Osteocyte (in vitro differentiated cells): ENCODE results near the gene SH2D6. TPM values are rescaled to one million over a fixed set of nuclear protein-coding genes. Genes with fewer than 3 reads are reported as not detected.
A peak's percentile ranks its signal among the peaks of the same experiment; 100 is the strongest.

Experiments used
- DNase-seq: peaks from one replicate; pipeline ENCODE4 v3.0.0; 2021; ENCODE audit warnings: mixed read lengths; ENCODE audit not compliant: unreplicated experiment; ENCODE audit errors: extremely low spot score
- H3K27ac Mint-ChIP-seq: one replicate; pipeline ENCODE4 v1.8.0; 2021; ENCODE audit warnings: mild to moderate bottlenecking, mixed read lengths; ENCODE audit not compliant: unreplicated experiment
- H3K27me3 Mint-ChIP-seq: one replicate; pipeline ENCODE4 v1.8.0; 2021; ENCODE audit warnings: mixed read lengths; ENCODE audit not compliant: unreplicated experiment
- H3K36me3 Mint-ChIP-seq: one replicate; pipeline ENCODE4 v1.8.0; 2021; ENCODE audit warnings: mixed read lengths; ENCODE audit not compliant: unreplicated experiment
- H3K4me1 Mint-ChIP-seq: one replicate; pipeline ENCODE4 v1.8.0; 2021; ENCODE audit warnings: mixed read lengths; ENCODE audit not compliant: unreplicated experiment
- H3K4me3 Mint-ChIP-seq: one replicate; pipeline ENCODE4 v1.8.0; 2021; ENCODE audit warnings: mild to moderate bottlenecking, moderate library complexity, mixed read lengths; ENCODE audit not compliant: unreplicated experiment
- H3K9me3 Mint-ChIP-seq: one replicate; pipeline ENCODE4 v1.8.0; 2021; ENCODE audit warnings: mixed read lengths; ENCODE audit not compliant: unreplicated experiment
- total RNA-seq: library from RNA; stranded (reverse); gene quantifications from 2 replicates; pipeline ENCODE4 v1.2.1, GENCODE V29; 2021
- TF ChIP-seq, protein P1 (sequence below): fragments of 200-600 bp; sonication (generic); IDR thresholded peaks from 2 replicates; pipeline ENCODE4 v1.5.0; 2021; ENCODE audit warnings: antibody characterized with exemption, mild to moderate bottlenecking, moderate library complexity

SH2D6 gene
- total RNA-seq, 1 donor from 2014 or later, result 0.51 TPM

DNA sequence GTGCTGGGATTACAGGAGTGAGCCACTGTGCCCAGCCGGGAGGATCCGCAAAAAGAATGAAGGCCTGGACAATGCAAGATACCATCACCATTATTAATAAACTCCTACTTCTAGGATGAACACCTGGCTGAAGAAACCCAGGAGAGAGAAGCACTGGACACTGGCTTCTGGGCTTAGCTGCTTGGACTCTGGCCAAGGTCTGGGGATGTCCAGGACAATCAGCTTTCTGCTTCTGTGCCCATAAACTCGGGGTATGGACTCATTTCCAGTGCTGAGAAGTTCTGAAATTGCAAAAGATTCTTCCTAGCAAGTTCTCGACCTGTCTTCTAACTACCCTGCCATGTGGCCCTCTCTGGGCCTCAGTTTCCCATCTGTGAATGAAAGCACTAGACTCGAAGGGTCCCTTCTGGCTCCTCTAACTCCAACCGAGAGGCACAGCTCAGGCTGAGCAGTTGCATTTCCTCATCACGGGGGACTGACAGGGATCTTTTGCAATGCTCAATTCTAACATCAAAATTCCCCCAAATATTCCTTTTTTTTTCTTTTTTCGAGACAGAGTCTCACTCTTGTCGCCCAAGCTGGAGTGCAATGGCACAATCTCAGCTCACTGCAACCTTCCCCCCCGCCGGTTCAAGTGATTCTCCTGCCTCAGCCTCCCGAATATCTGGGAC lies 2.4 kb upstream of the SH2D6 start:
- TF ChIP-seq, protein P1, sequence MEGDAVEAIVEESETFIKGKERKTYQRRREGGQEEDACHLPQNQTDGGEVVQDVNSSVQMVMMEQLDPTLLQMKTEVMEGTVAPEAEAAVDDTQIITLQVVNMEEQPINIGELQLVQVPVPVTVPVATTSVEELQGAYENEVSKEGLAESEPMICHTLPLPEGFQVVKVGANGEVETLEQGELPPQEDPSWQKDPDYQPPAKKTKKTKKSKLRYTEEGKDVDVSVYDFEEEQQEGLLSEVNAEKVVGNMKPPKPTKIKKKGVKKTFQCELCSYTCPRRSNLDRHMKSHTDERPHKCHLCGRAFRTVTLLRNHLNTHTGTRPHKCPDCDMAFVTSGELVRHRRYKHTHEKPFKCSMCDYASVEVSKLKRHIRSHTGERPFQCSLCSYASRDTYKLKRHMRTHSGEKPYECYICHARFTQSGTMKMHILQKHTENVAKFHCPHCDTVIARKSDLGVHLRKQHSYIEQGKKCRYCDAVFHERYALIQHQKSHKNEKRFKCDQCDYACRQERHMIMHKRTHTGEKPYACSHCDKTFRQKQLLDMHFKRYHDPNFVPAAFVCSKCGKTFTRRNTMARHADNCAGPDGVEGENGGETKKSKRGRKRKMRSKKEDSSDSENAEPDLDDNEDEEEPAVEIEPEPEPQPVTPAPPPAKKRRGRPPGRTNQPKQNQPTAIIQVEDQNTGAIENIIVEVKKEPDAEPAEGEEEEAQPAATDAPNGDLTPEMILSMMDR, result no peak
- DNase-seq, result no peak
- no peaks in the 10 kb centered on the region for H3K9me3 Mint-ChIP-seq

DNA sequence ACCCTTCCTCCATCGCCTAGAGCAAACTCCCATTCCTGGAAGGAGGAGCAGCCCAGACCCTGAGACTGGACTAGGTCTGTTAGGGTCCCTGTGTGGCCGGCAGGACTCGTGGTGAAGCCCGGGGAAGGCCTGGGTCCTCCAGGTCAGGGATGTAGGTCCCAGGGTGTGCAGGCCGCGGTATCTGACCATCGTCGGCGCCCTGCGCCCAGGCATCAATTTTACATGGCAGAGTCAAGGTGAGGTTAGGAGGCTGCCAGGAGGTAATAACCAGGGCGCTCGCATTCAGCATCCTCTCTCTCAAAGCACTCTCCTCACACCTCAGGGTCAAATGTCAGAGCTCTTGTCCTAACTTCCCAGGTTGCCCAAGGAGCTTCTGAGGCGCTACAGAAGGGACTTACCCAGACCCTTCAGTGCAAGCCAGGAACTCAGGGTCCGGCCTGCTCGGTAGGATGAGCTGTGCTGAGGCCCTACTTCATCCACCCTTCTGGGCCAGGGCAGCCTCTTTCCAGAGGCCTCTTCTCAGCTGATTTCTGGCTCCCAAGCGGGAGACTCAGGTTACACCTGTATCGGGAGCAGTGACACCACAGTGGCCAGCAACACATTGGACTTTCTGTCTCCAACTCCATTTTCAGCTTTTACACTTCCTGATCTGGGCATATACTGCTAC lies 628 bp downstream of the SH2D6 start:
- H3K27me3 Mint-ChIP-seq, result no peaks in the 10 kb centered on the region
- TF ChIP-seq, protein P1, result no peak
- H3K36me3 Mint-ChIP-seq, result no peaks in the 10 kb centered on the region
- H3K4me3 Mint-ChIP-seq, result peak overlapping the region; percentile 89
- H3K4me1 Mint-ChIP-seq, result peaks cover 26% of the 10 kb centered on the region
- peak overlapping the region; percentile 97 for H3K27ac Mint-ChIP-seq
- H3K9me3 Mint-ChIP-seq, result no peaks in the 10 kb centered on the region
- no peak for DNase-seq

More for the DNA sequence above, 2.4 kb upstream of the SH2D6 start:
- Mint-ChIP-seq H3K4me3 (no peak overlapping the region), H3K27me3 (no peaks in the 10 kb centered on the region), H3K36me3 (no peaks in the 10 kb centered on the region), H3K27ac (no peak overlapping the region), H3K4me1 (peaks cover 35% of the 10 kb centered on the region)

DNA sequence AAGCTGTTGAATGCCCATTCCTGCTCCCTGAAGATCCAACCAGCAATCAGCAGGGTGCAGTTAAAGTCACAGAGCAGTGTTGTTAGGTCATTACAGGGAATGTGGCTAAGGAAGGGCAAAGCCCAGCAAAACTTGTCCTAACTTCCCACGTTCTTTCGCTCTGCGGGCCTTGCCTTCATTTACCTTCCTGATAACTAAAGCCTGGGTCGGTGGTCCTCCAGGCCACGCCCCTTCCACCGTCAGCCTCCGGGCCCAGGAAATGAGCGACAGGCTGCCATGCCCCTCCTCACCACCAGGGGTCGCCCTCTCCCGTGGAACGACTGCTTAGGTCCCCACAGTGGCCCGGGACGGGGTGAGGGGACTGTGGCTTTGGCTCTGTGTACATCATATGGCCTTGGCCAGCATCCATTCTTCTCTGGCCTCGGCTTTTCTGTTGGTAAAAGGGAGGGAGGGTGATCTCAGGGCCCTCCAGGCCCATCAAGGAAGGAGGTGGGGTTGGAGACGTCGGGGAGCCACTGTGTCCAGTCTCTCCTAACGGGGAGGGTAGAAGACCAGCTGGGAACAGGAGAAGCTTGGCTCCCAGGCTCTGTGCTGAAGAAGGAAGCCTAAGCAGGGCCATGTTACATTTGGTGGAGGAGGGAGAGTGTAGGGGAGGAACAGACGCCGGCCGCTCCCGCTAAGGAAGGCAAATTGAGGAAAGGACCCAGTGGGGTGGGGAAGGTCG lies 2.2 kb downstream of the SH2D6 start:
- no peaks in the 10 kb centered on the region for H3K9me3 Mint-ChIP-seq
- TF ChIP-seq, protein P1, result peak; percentile 100
- peak overlapping the region; percentile 78 for H3K27ac Mint-ChIP-seq
- H3K27me3 Mint-ChIP-seq, result no peaks in the 10 kb centered on the region
- H3K36me3 Mint-ChIP-seq, result no peaks in the 10 kb centered on the region
- DNase-seq, result peak; percentile 96
- H3K4me1 Mint-ChIP-seq, result peaks cover 22% of the 10 kb centered on the region
- peak overlapping the region; percentile 41 for H3K4me3 Mint-ChIP-seq

DNA sequence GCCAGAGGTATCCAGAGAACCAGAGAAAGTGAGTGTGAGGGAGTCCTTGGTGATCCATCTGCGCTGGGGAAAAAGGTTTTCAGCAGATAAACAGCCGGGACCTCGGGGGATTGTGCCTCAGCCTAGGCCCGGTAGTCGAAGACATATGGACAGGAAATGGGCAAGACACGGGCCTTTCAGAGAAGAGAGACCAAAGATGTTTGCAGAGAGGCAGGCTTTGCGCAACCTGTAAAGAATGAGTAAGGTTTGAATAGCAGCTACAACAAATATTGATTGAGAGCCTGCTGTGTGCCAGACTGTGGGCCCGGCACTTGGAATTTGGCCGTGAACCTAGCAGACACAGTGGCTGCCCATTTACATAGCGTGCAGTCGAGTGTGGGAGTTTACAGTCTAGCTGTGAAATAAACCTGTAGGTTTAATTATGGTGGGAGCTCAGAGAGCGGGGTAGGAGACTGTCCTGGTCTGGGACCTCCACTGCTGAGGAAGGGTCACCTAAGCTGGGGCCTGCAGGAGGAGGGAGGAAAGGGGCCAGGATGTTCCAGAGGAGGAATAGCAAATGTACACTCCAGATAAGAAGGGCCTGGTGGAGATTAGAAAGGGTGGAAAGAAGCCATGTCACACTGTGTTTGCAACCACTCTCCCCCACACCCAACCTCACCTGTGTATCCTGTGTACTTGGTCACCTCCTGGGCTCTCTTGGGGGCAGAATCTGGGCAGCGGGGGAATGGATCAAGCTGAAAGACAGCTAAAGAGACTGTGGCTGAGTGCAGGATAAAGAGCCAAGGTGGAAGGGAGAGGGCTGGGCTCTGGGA lies 3.0 kb downstream of the SH2D6 start:
- peaks cover 22% of the 10 kb centered on the region for H3K4me1 Mint-ChIP-seq
- no peaks in the 10 kb centered on the region for H3K9me3 Mint-ChIP-seq
- TF ChIP-seq, protein P1, result no peak
- no peak overlapping the region for H3K4me3 Mint-ChIP-seq
- no peak for DNase-seq
- H3K36me3 Mint-ChIP-seq, result no peaks in the 10 kb centered on the region
- H3K27ac Mint-ChIP-seq, result peak overlapping the region; percentile 78
- H3K27me3 Mint-ChIP-seq, result no peaks in the 10 kb centered on the region
